HepG2 (cell line): ENCODE data around the gene RERE. TPM values are rescaled to one million over a fixed set of nuclear protein-coding genes. Genes with fewer than 3 reads are reported as not detected.

Experiments
- AHR ChIP-seq: IDR thresholded peaks from 2 replicates; pipeline ENCODE4 v1.6.1; 2018; ENCODE audit warnings: missing genetic modification reagents, missing compliant biosample characterization
- ATF3 ChIP-seq: sonication (generic); formaldehyde crosslinking; IDR thresholded peaks from 2 replicates; pipeline ENCODE4 v1.4.0; 2020; ENCODE audit warnings: missing genetic modification reagents
- ETV6 ChIP-seq: sonication (generic); formaldehyde crosslinking; conservative IDR thresholded peaks from 2 replicates; pipeline ENCODE4 v1.4.0; 2020; ENCODE audit warnings: missing genetic modification reagents
- EZH2 ChIP-seq: conservative IDR thresholded peaks from 2 replicates; pipeline ENCODE4 v1.6.1; 2012; ENCODE audit warnings: mild to moderate bottlenecking, low read depth, low read length, moderate library complexity
- HMG20A ChIP-seq: IDR thresholded peaks from 2 replicates; pipeline ENCODE4 v1.6.1; 2016; ENCODE audit warnings: borderline replicate concordance
- IRX3 ChIP-seq: sonication (generic); formaldehyde crosslinking; IDR thresholded peaks from 2 replicates; pipeline ENCODE4 v1.8.1; 2023; ENCODE audit warnings: mild to moderate bottlenecking, low read depth, missing genetic modification reagents, borderline replicate concordance
- JARID2 ChIP-seq: sonication (generic); formaldehyde crosslinking; IDR thresholded peaks from 2 replicates; pipeline ENCODE4 v1.8.1; 2023; ENCODE audit warnings: missing genetic modification reagents, inconsistent platforms; ENCODE audit not compliant: insufficient replicate concordance
- MXI1 ChIP-seq: IDR thresholded peaks from 3 replicates; pipeline ENCODE4 v1.6.1; 2012; ENCODE audit warnings: low read depth, low read length, inconsistent platforms, borderline replicate concordance
- PBX2 ChIP-seq: IDR thresholded peaks from 2 replicates; pipeline ENCODE4 v1.6.1; 2016; ENCODE audit warnings: control low read depth
- PHF5A ChIP-seq: IDR thresholded peaks from one replicate; pipeline ENCODE4 v1.6.1; 2018; ENCODE audit warnings: low read depth, missing genetic modification reagents; ENCODE audit not compliant: unreplicated experiment
- RBM39 ChIP-seq: fragments of 200-400 bp; formaldehyde crosslinking; IDR thresholded peaks from one replicate; pipeline ENCODE4 v1.6.1; 2018; ENCODE audit warnings: antibody characterized with exemption, mild to moderate bottlenecking, low read depth, low read length; ENCODE audit not compliant: poor library complexity, severe bottlenecking
- REL ChIP-seq: sonication (generic); formaldehyde crosslinking; conservative IDR thresholded peaks from 2 replicates; pipeline ENCODE4 v1.8.0; 2022; ENCODE audit warnings: mild to moderate bottlenecking, missing genetic modification reagents, moderate library complexity
- SP1 ChIP-seq, 2 experiments: fragments of 450-650 bp in 1 of 2; sonication (generic) in 1 of 2; formaldehyde crosslinking in 1 of 2; IDR thresholded peaks; 2 replicates each; pipeline versions ENCODE4 v1.4.0 to v1.6.1; 2016 to 2020; ENCODE audit warnings: missing genetic modification reagents in 1 of 2
- TOPORS ChIP-seq: sonication (generic); formaldehyde crosslinking; IDR thresholded peaks from 2 replicates; pipeline ENCODE4 v1.8.0; 2023; ENCODE audit warnings: mild to moderate bottlenecking, missing genetic modification reagents
- YEATS2 ChIP-seq: sonication (generic); formaldehyde crosslinking; IDR thresholded peaks from 2 replicates; pipeline ENCODE4 v1.4.0; 2020; ENCODE audit warnings: missing genetic modification reagents, borderline replicate concordance
- ZBTB42 ChIP-seq: sonication (generic); formaldehyde crosslinking; IDR thresholded peaks from 2 replicates; pipeline ENCODE4 v1.5.0; 2020; ENCODE audit warnings: mild to moderate bottlenecking, missing genetic modification reagents
- ZFP37 ChIP-seq: sonication (generic); formaldehyde crosslinking; IDR thresholded peaks from 2 replicates; pipeline ENCODE4 v1.4.0; 2020; ENCODE audit warnings: missing genetic modification reagents, borderline replicate concordance
- ZKSCAN1 ChIP-seq: fragments of 150-350 bp; IDR thresholded peaks from 2 replicates; pipeline ENCODE4 v1.6.1; 2014; ENCODE audit warnings: low read length
- ZNF382 ChIP-seq: sonication (generic); formaldehyde crosslinking; IDR thresholded peaks from 2 replicates; pipeline ENCODE4 v1.5.0; 2020; ENCODE audit warnings: missing genetic modification reagents, mild to moderate bottlenecking, borderline replicate concordance
- ZNF441 ChIP-seq: sonication (generic); formaldehyde crosslinking; IDR thresholded peaks from 2 replicates; pipeline ENCODE4 v1.7.0; 2021; ENCODE audit warnings: missing genetic modification reagents, borderline replicate concordance
- ZNF547 ChIP-seq: sonication (generic); formaldehyde crosslinking; IDR thresholded peaks from 2 replicates; pipeline ENCODE4 v1.5.1; 2020; ENCODE audit warnings: mild to moderate bottlenecking, missing genetic modification reagents
- ZNF746 ChIP-seq: sonication (generic); formaldehyde crosslinking; IDR thresholded peaks from 2 replicates; pipeline ENCODE4 v1.8.0; 2022; ENCODE audit warnings: mild to moderate bottlenecking, missing genetic modification reagents
- ZNF772 ChIP-seq: sonication (generic); formaldehyde crosslinking; IDR thresholded peaks from 2 replicates; pipeline ENCODE4 v1.5.0; 2020; ENCODE audit warnings: mild to moderate bottlenecking, missing genetic modification reagents
- ZNF775 ChIP-seq: sonication (generic); formaldehyde crosslinking; IDR thresholded peaks from 2 replicates; pipeline ENCODE4 v1.4.0; 2020; ENCODE audit warnings: missing genetic modification reagents, mild to moderate bottlenecking, moderate library complexity, borderline replicate concordance
- ZSCAN21 ChIP-seq: sonication (generic); formaldehyde crosslinking; IDR thresholded peaks from 2 replicates; pipeline ENCODE4 v1.8.0; 2022; ENCODE audit warnings: mild to moderate bottlenecking, missing genetic modification reagents, moderate library complexity, borderline replicate concordance
- ZSCAN9 ChIP-seq: IDR thresholded peaks from 2 replicates; pipeline ENCODE4 v1.6.1; 2016; ENCODE audit warnings: borderline replicate concordance
- polyA plus RNA-seq, 8 experiments: library from polyadenylated mRNA; depleted of rRNA in 3 of 8; stranded (reverse) in 7 of 8; unstranded in 1 of 8; fragments of >200 nt; fragmentation: Illumina TruSeq in 4 of 8; extraction: Trizol in 4 of 8; gene quantifications; 2 replicates each; pipeline versions ENCODE4 v1.2.1 to v1.2.3, GENCODE V29; 2011 to 2016; ENCODE audit warnings: low read depth in 4 of 8, missing spikeins in 1 of 8, mixed read lengths in 1 of 8; ENCODE audit not compliant: insufficient read depth in 1 of 8
- total RNA-seq, 5 experiments: library from RNA; depleted of rRNA; stranded (reverse); fragments of >200 nt; fragmentation: Illumina TruSeq; extraction: Trizol; gene quantifications; 2 replicates each; pipeline ENCODE4 v1.2.3, GENCODE V29; 2016; ENCODE audit warnings: low read depth in 1 of 5
- TF ChIP-seq, protein P1 (sequence below): sonication (generic); formaldehyde crosslinking; IDR thresholded peaks from 2 replicates; pipeline ENCODE4 v1.9.0; 2021; ENCODE audit warnings: missing genetic modification reagents, borderline replicate concordance

The RERE gene
- total and polyA plus RNA-seq, 2 of the 13 experiments (the other 11 are each of a cell fraction or from before 2014, with no cell fraction given), result 18.3 to 21.9 TPM

DNA sequence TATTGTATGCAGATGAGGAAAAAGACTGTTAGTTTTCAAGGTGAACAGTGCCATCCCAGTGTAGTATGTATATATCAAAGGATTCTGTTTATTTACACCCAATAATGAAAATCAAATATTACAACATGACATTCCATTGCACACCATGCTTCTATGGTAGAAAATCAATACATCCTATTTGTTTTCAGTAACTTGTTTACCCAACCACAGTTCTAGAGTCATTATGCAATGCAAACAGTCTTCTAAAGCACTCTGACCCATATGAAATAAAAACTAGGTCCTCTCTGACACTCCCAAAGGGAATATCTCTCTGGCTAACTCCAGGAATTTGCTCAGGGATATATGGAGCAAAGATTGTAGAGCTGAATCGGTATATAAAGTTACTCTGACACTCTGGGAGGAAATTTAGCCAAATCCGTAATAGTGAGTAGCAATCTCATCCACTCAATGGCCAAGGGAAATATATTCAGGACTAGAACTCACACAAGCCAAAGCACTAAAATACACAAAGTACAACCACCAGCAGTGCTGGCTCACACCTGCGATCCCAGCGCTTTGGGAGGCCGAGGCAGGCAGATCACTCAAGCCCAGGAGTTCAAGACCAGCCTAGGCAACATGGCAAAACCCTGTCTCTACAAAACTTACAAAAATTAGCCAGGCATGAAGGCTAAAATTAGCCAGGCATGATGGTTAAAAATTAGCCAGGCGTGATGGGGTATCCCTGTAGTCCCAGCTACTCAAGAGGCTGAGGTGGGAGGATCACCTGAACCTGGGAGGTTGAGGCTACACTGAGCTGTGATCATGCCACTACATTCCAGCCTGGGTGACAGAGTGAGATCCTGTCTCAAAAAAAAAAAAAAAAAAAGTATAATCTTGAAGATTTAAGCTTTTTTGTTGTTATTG, 75.2 kb downstream of the RERE start (continued):
- TF ChIP-seq PHF5A (CRISPR knock-in tag) (peak; percentile 99), REL (CRISPR knock-in tag) (0 out of 2 replicates have a peak, but pooled peaks have one; percentile 35), ZNF441 (CRISPR knock-in tag) (no peak), AHR (CRISPR knock-in tag) (peak; percentile 36; the same call in 1 of the 2 replicates), ETV6 (no peak), YEATS2 (CRISPR knock-in tag) (peak; percentile 84; the same call in 1 of the 2 replicates), ZNF547 (CRISPR knock-in tag) (no peak), MXI1 (peak; percentile 63; the same call in 1 of the 3 replicates), ZSCAN9 (peak; percentile 98), TOPORS (CRISPR knock-in tag) (peak; percentile 90), ZNF775 (CRISPR knock-in tag) (peak; percentile 41; the same call in 1 of the 2 replicates), ZBTB42 (CRISPR knock-in tag) (no peak), ZFP37 (CRISPR knock-in tag) (no peak), SP1 (IDR thresholded peaks at IDR 0.05) (no peak), SP1 (CRISPR knock-in tag; IDR thresholded peaks at IDR 0.05) (no peak), EZH2 (no peak), ATF3 (peak; percentile 74; the same call in 1 of the 2 replicates), IRX3 (CRISPR knock-in tag) (peak; percentile 90; the same call in 1 of the 2 replicates), ZNF746 (no peak; the same call in 1 of the 2 replicates), ZKSCAN1 (peak; percentile 46; the same call in 1 of the 2 replicates), JARID2 (CRISPR knock-in tag) (no peak), RBM39 (no peak), PBX2 (CRISPR knock-in tag) (no peak), ZNF772 (CRISPR knock-in tag) (peak; percentile 65; the same call in 1 of the 2 replicates), HMG20A (CRISPR knock-in tag) (peak; percentile 100), ZSCAN21 (CRISPR knock-in tag) (peak; percentile 76; the same call in 1 of the 2 replicates), ZNF382 (CRISPR knock-in tag) (no peak)
- TF ChIP-seq, protein P1, sequence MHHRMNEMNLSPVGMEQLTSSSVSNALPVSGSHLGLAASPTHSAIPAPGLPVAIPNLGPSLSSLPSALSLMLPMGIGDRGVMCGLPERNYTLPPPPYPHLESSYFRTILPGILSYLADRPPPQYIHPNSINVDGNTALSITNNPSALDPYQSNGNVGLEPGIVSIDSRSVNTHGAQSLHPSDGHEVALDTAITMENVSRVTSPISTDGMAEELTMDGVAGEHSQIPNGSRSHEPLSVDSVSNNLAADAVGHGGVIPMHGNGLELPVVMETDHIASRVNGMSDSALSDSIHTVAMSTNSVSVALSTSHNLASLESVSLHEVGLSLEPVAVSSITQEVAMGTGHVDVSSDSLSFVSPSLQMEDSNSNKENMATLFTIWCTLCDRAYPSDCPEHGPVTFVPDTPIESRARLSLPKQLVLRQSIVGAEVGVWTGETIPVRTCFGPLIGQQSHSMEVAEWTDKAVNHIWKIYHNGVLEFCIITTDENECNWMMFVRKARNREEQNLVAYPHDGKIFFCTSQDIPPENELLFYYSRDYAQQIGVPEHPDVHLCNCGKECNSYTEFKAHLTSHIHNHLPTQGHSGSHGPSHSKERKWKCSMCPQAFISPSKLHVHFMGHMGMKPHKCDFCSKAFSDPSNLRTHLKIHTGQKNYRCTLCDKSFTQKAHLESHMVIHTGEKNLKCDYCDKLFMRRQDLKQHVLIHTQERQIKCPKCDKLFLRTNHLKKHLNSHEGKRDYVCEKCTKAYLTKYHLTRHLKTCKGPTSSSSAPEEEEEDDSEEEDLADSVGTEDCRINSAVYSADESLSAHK (CRISPR knock-in tag), result no peak
